Esophagus squamous epithelium (tissue), 4 donors: ENCODE data around the gene GCM1.

Experiments
- CTCF ChIP-seq, 6 experiments: fragments of 450-650 bp in 4 of 6; fragments of 200-600 bp in 2 of 6; sonication (generic) in 2 of 6; IDR thresholded peaks; one replicate each; pipeline ENCODE4 v1.5.1; 2016 to 2019; ENCODE audit warnings: antibody characterized with exemption in 6 of 6, mild to moderate bottlenecking in 4 of 6, moderate library complexity in 4 of 6
- POLR2A ChIP-seq, 4 donors: fragments of 450-650 bp; IDR thresholded peaks; one replicate each; pipeline ENCODE4 v1.6.1; 2017; ENCODE audit warnings: antibody characterized with exemption in 4 of 4, mild to moderate bottlenecking in 4 of 4, moderate library complexity in 3 of 4

- TF ChIP-seq POLR2A (IDR thresholded peaks at IDR 0.05): no peak
- TF ChIP-seq CTCF (IDR thresholded peaks at IDR 0.05): no peak
Measured at GRCh38 chr6:53152576-53152975, 3.9 kb upstream of the GCM1 start.
